Activated T-cell treated with anti-CD3 and anti-CD28 coated beads, Interleukin-2, amount 50 U/mL, for 72 hours (primary cell): ENCODE results near the gene GRIN2B. TPM values are rescaled to one million over a fixed set of nuclear protein-coding genes. Genes with fewer than 3 reads are reported as not detected.

ENCODE experiments used
- ATAC-seq, 2 donors: fragments of 150-1000 bp; cut with Tn5 transposase; replicated peaks in 1 of 2; 2 replicates each; pipeline ENCODE4 v1.10.0; 2021; ENCODE audit warnings: moderate library complexity in 2 of 2, mild to moderate bottlenecking in 1 of 2
- DNase-seq, 2 donors: peaks; one replicate each; pipeline ENCODE4 v3.0.0; 2021 to 2022; ENCODE audit warnings: mixed read lengths in 1 of 2
- H3K27ac Mint-ChIP-seq: one replicate; pipeline ENCODE4 v1.8.0; 2022; ENCODE audit warnings: mild to moderate bottlenecking, moderate library complexity, mixed read lengths
- H3K27me3 Mint-ChIP-seq: one replicate; pipeline ENCODE4 v1.8.0; 2022; ENCODE audit warnings: low read depth, mixed read lengths
- H3K36me3 Mint-ChIP-seq, 2 donors: one replicate each; pipeline ENCODE4 v1.8.0; 2022; ENCODE audit warnings: mixed read lengths in 2 of 2, mild to moderate bottlenecking in 1 of 2; ENCODE audit not compliant: insufficient read depth in 2 of 2
- H3K4me1 Mint-ChIP-seq: one replicate; pipeline ENCODE4 v1.8.0; 2022; ENCODE audit warnings: low read depth, mixed read lengths
- H3K4me3 Mint-ChIP-seq, 2 donors: one replicate each; pipeline ENCODE4 v1.8.0; 2022; ENCODE audit warnings: mild to moderate bottlenecking in 2 of 2, mixed read lengths in 2 of 2, moderate library complexity in 2 of 2
- H3K9me3 Mint-ChIP-seq, 2 donors: one replicate each; pipeline ENCODE4 v1.8.0; 2022; ENCODE audit warnings: mixed read lengths in 2 of 2
- total RNA-seq, 2 donors: library from RNA; stranded (reverse); gene quantifications; one replicate each; pipeline ENCODE4 v1.2.3, GENCODE V29; 2022

Gene GRIN2B
- total RNA-seq, 2 donors from 2014 or later: not detected

DNA sequence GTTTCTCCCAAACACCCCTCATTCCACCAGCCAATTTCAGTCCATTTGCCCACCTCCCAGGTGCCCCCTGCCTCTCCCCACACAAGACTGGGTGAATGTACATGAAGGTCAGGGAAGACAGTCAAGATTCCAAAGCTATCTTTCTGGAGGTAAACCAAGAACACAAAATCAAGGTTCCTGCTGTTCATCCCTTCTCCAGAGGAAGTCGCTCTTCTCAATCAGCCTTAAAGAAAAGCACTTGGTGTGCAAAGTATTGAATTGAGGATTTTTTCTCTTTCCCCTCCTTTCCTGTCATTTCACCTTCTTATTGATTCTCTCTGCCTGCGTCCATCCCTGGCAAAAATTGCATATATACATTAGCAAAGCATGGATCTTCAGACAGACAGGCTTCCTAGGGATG lies 4.5 kb downstream of the GRIN2B start:
- Mint-ChIP-seq H3K27ac (no peak overlapping the region), H3K36me3 (peaks cover 0 to 5% of the 10 kb centered on the region in 2 donors), H3K27me3 (peaks cover 53% of the 10 kb centered on the region), H3K9me3 (no peaks in the 10 kb centered on the region), H3K4me1 (peaks cover 6% of the 10 kb centered on the region), H3K4me3 (no peak overlapping the region)
- no peak for DNase-seq
- ATAC-seq: no peak

DNA sequence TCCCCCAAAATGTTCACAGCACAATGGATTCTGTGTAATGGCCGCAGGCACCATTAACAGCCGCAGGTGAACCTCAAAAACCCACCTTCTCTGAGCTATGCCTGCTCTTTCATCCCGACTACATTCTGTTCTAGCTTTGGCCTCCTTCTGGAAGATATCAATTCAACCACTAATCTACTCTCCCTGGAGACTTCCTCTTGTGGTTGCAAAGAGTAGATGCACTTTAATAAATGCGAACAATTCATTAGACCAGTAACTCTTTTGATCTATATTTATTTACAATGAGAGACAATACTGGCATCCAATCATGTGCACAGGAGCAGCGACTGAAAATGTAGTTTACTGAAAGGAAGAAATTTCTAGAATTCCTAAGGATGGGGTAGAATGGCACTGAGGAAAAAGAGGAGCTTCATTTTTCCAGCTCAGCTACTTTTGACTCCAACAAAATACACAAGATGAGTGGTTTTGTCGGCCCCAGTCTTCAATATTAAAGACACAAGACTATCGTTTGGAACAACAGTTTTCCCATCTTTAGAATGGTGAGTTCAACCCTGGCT lies 5.3 kb downstream of the GRIN2B start:
- Mint-ChIP-seq H3K9me3 (no peaks in the 10 kb centered on the region), H3K27me3 (peaks cover 48% of the 10 kb centered on the region)

DNA sequence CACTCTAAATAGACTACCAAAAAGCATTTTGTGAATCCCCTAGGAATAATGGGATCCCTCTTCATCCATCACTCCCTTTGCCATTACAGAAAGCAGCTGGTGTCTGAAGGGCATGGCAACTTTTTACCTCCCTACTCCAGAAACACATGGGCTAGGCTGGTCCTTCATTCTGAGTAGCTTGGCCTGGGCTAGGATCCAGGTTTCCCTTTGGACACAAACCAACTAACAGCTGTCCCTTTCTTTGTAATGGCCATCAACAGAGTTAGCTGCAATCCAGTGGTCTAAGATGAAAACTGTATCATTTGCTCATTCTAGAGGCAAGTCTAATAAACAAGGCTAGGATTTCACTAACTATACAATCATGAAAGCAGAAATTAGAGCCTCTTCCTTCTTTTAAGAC lies 7.4 kb downstream of the GRIN2B start:
- no peak overlapping the region for H3K4me3 Mint-ChIP-seq
- H3K4me1 Mint-ChIP-seq: no peaks in the 10 kb centered on the region

More for the DNA sequence above, 5.3 kb downstream of the GRIN2B start:
- H3K27ac Mint-ChIP-seq: no peak overlapping the region
- H3K4me3 Mint-ChIP-seq: no peak overlapping the region
- ATAC-seq (no peak), DNase-seq (no peak)
- H3K36me3 Mint-ChIP-seq: peaks cover 0 to 5% of the 10 kb centered on the region in 2 donors
- peaks cover 3% of the 10 kb centered on the region for H3K4me1 Mint-ChIP-seq

DNA sequence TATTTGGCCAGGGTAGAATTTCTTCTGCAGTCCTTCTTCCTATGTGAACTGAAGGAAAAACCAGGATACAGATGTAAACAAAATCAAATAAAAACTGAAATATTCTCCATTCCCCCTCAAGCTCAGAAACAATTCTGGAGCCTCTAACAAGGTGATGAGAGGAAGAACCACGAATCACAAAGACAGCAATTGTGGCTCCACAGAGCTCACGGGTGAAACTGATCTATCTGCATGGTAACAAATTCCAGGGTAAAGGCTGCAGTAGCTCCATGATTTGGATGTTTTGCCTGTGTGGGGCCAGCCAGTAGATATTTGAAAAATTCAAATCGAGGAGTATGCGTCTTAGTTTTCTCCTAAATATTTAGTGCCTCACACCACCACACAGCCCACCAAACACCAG lies 10.6 kb downstream of the GRIN2B start:
- DNase-seq (no peak), ATAC-seq (no peak)
- Mint-ChIP-seq H3K9me3 (no peaks in the 10 kb centered on the region), H3K4me1 (no peaks in the 10 kb centered on the region), H3K4me3 (no peak overlapping the region), H3K36me3 (no peaks in the 10 kb centered on the region), H3K27ac (no peak overlapping the region), H3K27me3 (peaks cover 7% of the 10 kb centered on the region)

More for the DNA sequence above, 7.4 kb downstream of the GRIN2B start:
- Mint-ChIP-seq H3K27me3 (peaks cover 30% of the 10 kb centered on the region), H3K9me3 (no peaks in the 10 kb centered on the region), H3K27ac (no peak overlapping the region), H3K36me3 (no peaks in the 10 kb centered on the region)
- no peak for DNase-seq
- ATAC-seq: no peak

DNA sequence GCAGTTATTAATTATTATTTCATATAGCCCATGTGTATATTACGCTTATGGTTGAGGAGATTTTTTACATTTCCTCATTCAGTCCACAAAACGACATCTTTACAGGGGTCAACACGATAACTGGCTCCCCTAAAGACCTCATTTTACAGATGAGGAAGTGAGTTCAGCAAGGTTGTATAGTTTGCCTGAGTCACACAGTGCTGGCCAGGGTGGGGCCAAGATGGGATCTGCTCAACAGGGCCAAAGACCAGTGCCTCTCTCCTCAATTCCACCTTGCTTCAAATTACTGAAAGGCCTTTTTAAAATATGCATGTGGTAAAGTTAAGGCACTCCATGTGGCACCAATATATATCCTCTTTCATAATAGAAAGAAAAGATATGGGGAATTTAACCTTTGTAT lies 13.1 kb downstream of the GRIN2B start:
- H3K36me3 Mint-ChIP-seq: no peaks in the 10 kb centered on the region
- DNase-seq: no peak
- peaks cover 8% of the 10 kb centered on the region for H3K27me3 Mint-ChIP-seq
- no peak for ATAC-seq
- no peak overlapping the region for H3K4me3 Mint-ChIP-seq
- H3K4me1 Mint-ChIP-seq: no peaks in the 10 kb centered on the region
- no peak overlapping the region for H3K27ac Mint-ChIP-seq
- H3K9me3 Mint-ChIP-seq: no peaks in the 10 kb centered on the region

DNA sequence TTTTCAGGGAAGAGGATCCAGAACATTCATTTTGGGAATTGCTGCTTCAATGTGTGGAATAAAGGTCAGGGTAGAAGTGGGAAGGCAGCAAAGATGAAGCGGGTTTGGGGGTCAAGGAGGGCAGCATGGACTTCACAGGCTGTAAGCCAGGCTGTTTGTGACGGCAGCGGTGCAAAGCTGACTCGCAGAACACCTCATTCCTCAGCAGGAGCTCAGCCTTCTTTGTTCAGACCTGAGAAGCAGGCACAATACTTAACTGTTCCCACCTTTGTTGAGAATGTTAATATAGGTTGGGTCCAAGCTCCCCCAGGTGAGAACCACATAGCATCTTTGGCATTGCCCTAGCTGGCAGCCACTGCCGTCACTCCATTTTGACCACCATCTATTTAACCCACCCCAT lies 16.7 kb downstream of the GRIN2B start:
- Mint-ChIP-seq H3K4me3 (no peak overlapping the region), H3K27ac (no peak overlapping the region), H3K4me1 (no peaks in the 10 kb centered on the region), H3K36me3 (no peaks in the 10 kb centered on the region), H3K9me3 (no peaks in the 10 kb centered on the region), H3K27me3 (peaks cover 23% of the 10 kb centered on the region)
- ATAC-seq: no peak
- no peak for DNase-seq

DNA sequence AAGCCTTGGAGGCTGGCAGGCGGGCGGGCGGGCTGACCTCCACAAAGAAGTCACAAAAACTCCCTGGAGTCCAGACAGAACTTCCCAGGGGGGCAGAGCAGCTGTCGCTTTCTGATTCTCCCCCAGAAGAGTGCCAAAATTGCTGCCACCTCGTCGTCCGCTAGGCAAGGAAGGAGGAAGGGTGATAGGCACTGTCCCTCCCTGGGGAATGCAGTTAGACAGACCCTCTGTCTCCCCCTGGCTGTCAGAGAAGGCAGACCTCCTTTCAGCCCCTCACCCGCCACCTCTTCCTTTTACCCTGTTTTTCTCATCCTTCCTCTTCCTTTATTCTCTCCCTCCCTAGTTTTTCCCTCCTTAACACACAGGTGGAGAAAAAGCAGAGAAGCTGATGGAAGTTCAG lies 18.7 kb downstream of the GRIN2B start:
- ATAC-seq (no peak), DNase-seq (no peak)
- peaks cover 36% of the 10 kb centered on the region for H3K27me3 Mint-ChIP-seq
- no peak overlapping the region for H3K4me3 Mint-ChIP-seq
- H3K27ac Mint-ChIP-seq: no peak overlapping the region
- no peaks in the 10 kb centered on the region for H3K4me1 Mint-ChIP-seq
- no peaks in the 10 kb centered on the region for H3K9me3 Mint-ChIP-seq
- H3K36me3 Mint-ChIP-seq: no peaks in the 10 kb centered on the region

DNA sequence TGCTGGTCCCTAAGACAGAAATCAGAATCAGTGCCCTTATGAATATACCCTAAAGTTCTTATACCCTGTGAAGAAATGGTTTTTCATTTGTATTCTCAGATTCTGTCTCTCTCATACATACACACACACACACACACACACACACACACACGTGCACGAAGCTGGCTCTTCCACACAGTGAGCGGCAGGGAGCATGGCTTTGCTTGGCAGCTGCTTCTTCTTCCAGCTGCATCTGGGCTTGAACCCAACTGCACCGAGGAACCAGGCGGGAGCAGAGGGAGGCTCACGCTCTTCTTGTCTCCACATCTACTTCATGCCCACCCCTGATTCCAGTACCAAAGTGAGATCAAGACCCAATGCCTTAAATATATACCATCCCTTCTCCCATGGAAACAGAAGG lies 19.4 kb downstream of the GRIN2B start:
- Mint-ChIP-seq H3K27me3 (peaks cover 36% of the 10 kb centered on the region), H3K27ac (no peak overlapping the region), H3K9me3 (no peaks in the 10 kb centered on the region), H3K4me3 (no peak overlapping the region), H3K4me1 (no peaks in the 10 kb centered on the region), H3K36me3 (no peaks in the 10 kb centered on the region)
- DNase-seq (no peak), ATAC-seq (no peak)

DNA sequence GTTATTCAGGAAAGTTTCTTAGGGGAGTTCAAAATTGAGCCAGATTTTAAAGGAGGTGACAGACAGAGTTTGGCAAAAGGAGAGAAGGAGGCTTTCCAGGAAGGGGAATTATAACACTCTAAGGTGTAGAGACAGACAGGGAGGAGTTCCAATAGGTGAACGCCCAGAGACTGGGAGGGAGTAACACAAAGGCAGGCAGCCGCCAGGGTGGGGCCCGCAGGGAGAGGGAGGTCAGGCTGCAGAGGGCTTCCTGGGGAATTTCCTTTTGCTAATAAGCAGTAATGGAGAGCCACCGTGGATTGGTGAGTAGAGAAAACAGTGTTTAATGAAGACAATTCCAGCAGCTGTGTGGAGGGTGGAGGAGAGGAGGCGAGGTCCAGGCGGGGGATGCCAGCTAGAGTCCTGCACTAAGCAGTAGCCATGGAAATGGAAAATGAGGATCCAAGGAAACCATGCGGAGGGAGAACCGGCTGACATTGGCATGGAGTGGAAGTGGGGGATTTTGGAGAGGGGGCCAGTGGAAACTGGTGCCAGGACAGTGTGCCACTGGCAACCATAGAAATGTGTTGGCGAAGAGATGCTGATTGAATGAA lies 22.2 kb downstream of the GRIN2B start:
- no peak overlapping the region for H3K27ac Mint-ChIP-seq
- H3K4me1 Mint-ChIP-seq: no peaks in the 10 kb centered on the region
- no peak for ATAC-seq
- no peaks in the 10 kb centered on the region for H3K9me3 Mint-ChIP-seq
- H3K27me3 Mint-ChIP-seq: peaks cover 34% of the 10 kb centered on the region
- H3K4me3 Mint-ChIP-seq: no peak overlapping the region
- H3K36me3 Mint-ChIP-seq: no peaks in the 10 kb centered on the region
- no peak for DNase-seq

DNA sequence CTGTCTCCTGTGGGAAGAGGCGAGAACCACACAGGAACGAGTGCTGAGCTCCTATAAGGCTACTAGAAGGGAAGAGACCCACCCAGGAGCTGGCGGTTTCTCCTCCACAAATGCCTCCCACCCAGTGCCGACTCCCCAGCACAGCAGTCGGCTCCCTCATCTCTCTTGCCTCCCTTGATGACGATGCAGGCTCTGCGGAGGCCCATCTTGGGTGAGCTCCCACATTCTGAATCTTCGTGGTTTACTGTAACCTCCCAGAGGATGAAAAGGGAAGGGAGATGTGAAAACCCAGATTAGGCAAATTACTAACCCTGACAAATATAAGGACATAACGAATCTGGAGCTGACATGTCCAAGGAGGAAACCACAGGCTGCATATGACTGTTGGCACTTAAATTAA lies 23.8 kb downstream of the GRIN2B start:
- H3K4me3 Mint-ChIP-seq: no peak overlapping the region
- peaks cover 28% of the 10 kb centered on the region for H3K27me3 Mint-ChIP-seq
- H3K9me3 Mint-ChIP-seq: no peaks in the 10 kb centered on the region
- no peak for ATAC-seq
- H3K36me3 Mint-ChIP-seq: no peaks in the 10 kb centered on the region
- H3K27ac Mint-ChIP-seq: no peak overlapping the region
- DNase-seq: no peak
- H3K4me1 Mint-ChIP-seq: no peaks in the 10 kb centered on the region

DNA sequence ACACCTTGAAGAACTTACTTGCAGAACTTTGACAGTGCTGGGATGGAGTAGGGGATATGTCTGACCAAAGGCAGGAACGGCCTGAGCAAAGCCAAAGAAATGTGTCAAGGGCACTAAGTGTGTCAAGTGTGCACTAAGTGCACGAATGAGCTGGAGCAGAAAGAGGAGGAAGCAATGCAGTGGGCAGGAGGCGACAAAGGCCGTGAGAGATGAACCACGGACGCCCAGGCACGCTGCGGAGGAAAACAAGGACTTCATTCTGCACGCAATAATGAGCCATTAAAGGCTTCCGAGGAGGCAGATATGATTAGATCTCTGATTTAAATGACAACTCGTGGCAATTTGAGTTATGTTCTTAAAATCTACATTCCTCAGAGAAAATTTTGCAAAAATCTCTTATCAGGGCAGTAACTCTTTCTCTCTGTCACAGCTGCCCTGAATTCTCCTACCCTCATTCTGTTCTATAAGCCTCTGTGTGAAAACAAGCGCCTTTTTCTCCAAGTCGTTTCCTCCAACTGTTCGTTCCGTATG lies 25.3 kb downstream of the GRIN2B start:
- no peak overlapping the region for H3K27ac Mint-ChIP-seq
- no peak overlapping the region for H3K4me3 Mint-ChIP-seq
- ATAC-seq (no peak), DNase-seq (no peak)
- H3K4me1 Mint-ChIP-seq: no peaks in the 10 kb centered on the region
- H3K9me3 Mint-ChIP-seq: no peaks in the 10 kb centered on the region
- H3K36me3 Mint-ChIP-seq: no peaks in the 10 kb centered on the region
- H3K27me3 Mint-ChIP-seq: peaks cover 21% of the 10 kb centered on the region

DNA sequence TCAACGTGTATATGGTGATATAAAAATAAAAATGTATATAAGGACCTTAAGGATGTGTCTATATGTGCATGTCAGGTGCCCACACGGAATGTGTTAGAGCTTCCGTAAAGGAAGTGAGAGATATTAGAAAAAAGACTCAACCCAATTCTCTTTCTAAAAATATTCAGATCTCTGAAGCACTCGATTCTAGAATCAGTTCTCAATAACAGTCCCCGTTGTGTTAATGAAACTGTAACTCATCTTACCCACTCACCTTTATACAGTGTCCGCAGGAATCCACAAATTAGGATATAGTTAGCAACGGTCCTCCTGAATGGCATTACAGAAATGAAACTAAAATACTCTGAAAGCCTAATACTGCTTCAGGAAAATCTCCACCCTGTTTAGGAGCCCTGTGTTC lies 29.3 kb downstream of the GRIN2B start:
- no peaks in the 10 kb centered on the region for H3K36me3 Mint-ChIP-seq
- H3K4me1 Mint-ChIP-seq: no peaks in the 10 kb centered on the region
- no peak overlapping the region for H3K27ac Mint-ChIP-seq
- no peaks in the 10 kb centered on the region for H3K27me3 Mint-ChIP-seq
- ATAC-seq (no peak), DNase-seq (no peak)
- no peaks in the 10 kb centered on the region for H3K9me3 Mint-ChIP-seq
- H3K4me3 Mint-ChIP-seq: no peak overlapping the region

DNA sequence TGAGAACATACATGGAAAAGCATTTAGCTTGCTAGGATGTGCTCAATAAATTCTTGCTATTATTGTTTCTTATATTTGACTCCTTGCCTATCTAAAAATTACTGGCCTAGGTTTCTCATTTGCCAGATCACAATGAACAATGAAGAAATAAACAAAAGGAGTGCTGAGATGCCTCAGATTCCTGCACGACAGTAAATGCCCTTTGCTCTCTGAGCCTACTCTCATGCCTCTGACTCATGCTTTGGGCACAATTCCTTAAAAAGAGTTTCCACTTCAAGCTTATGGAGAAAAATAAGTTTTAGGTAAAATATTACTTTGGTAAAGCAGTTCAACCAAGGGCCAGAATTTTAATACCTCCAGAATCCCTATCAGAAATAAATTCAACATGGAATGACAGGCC lies 30.9 kb downstream of the GRIN2B start:
- H3K27me3 Mint-ChIP-seq: no peaks in the 10 kb centered on the region
- no peak overlapping the region for H3K27ac Mint-ChIP-seq
- no peaks in the 10 kb centered on the region for H3K36me3 Mint-ChIP-seq
- no peak overlapping the region for H3K4me3 Mint-ChIP-seq
- no peak for DNase-seq
- no peak for ATAC-seq
- H3K9me3 Mint-ChIP-seq: no peaks in the 10 kb centered on the region
- no peaks in the 10 kb centered on the region for H3K4me1 Mint-ChIP-seq

DNA sequence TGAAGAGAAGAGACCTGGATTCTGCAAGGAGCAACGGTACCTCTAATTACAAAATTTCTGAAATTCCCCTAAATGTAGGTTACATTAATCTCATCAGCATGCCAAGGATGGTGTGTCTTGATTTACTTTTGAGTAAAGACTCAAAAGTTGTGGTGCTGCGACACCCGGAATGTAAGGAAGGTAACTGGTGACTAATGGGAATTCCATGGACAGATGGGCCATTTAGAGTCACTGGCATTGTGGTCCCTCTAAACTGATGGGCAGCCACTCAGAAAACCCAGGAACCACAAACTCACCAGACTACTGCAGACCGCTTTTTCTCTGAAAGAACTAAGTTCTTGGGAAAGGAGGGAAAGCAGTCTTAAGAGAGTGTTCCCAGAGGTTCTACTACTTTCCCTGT lies 32.8 kb downstream of the GRIN2B start:
- Mint-ChIP-seq H3K4me1 (no peaks in the 10 kb centered on the region), H3K36me3 (no peaks in the 10 kb centered on the region), H3K9me3 (no peaks in the 10 kb centered on the region), H3K27ac (no peak overlapping the region), H3K4me3 (no peak overlapping the region), H3K27me3 (peaks cover 8% of the 10 kb centered on the region)
- ATAC-seq (no peak), DNase-seq (no peak)
